GM19467 (cell line): Measurements from ENCODE around the gene MMGT1.
"Not testable (repeated sequence)": the region's sequence is repeated elsewhere in the genome, so short reads cannot be mapped to it uniquely, and the experiment has no call there.

Experiments
- ATAC-seq: cut with Tn5 transposase; IDR thresholded peaks from one replicate; pipeline ENCODE4 v1.9.1; 2021; ENCODE audit warnings: mild to moderate bottlenecking, moderate library complexity; ENCODE audit not compliant: unreplicated experiment

Gene MMGT1

GRCh38 chrX:135927897-135928296 lies 45.9 kb downstream of the MMGT1 start:
- no peak for ATAC-seq

GRCh38 chrX:135923353-135923752 lies 50.4 kb downstream of the MMGT1 start:
- no peak for ATAC-seq

GRCh38 chrX:135920516-135920915 lies 53.3 kb downstream of the MMGT1 start:
- ATAC-seq, result not testable (repeated sequence)

GRCh38 chrX:135914404-135914803 lies 59.4 kb downstream of the MMGT1 start:
- no peak for ATAC-seq
